KMS-11 (cell line): ENCODE results near the gene ISG20L2.

Experiments
- H2AFZ ChIP-seq: fragments of 200-600 bp; sonication (generic); 2 replicates; pipeline ENCODE4 v1.6.1; 2016; ENCODE audit warnings: antibody characterized with exemption, mixed run types, low read depth
- H3K27ac ChIP-seq: fragments of 200-600 bp; sonication (generic); 2 replicates; pipeline ENCODE4 v1.6.1; 2016; ENCODE audit warnings: mild to moderate bottlenecking, mixed run types
- H3K27me3 ChIP-seq: fragments of 200-600 bp; sonication (generic); 2 replicates; pipeline ENCODE4 v1.6.1; 2017; ENCODE audit warnings: mild to moderate bottlenecking, low read depth, mixed run types, moderate library complexity; ENCODE audit not compliant: insufficient read depth
- H3K36me3 ChIP-seq: fragments of 200-600 bp; sonication (generic); 2 replicates; pipeline ENCODE4 v1.6.1; 2017; ENCODE audit warnings: mild to moderate bottlenecking, mixed run types; ENCODE audit not compliant: insufficient read depth
- H3K4me1 ChIP-seq: fragments of 200-600 bp; sonication (generic); 2 replicates; pipeline ENCODE4 v1.6.1; 2016; ENCODE audit warnings: mild to moderate bottlenecking, low read depth, mixed run types; ENCODE audit not compliant: poor library complexity, severe bottlenecking
- H3K4me2 ChIP-seq: fragments of 200-600 bp; sonication (generic); 2 replicates; pipeline ENCODE4 v1.7.0; 2016; ENCODE audit warnings: mild to moderate bottlenecking, mixed run types
- H3K4me3 ChIP-seq: fragments of 200-600 bp; sonication (generic); IDR thresholded peaks from 2 replicates; pipeline ENCODE4 v1.6.1; 2017; ENCODE audit warnings: low read depth, low read length, mixed read lengths; ENCODE audit not compliant: insufficient read depth
- H3K79me2 ChIP-seq: fragments of 200-600 bp; sonication (generic); 2 replicates; pipeline ENCODE4 v1.6.1; 2016; ENCODE audit warnings: low read depth, mixed run types; ENCODE audit not compliant: insufficient read depth
- H3K9ac ChIP-seq: fragments of 200-600 bp; sonication (generic); 2 replicates; pipeline ENCODE4 v1.6.1; 2016; ENCODE audit warnings: mild to moderate bottlenecking, mixed run types
- H4K20me1 ChIP-seq: fragments of 200-600 bp; sonication (generic); 2 replicates; pipeline ENCODE4 v1.6.1; 2016; ENCODE audit warnings: mild to moderate bottlenecking, mixed run types; ENCODE audit not compliant: insufficient read depth
- CTCF ChIP-seq: fragments of 200-600 bp; sonication (generic); conservative IDR thresholded peaks from 2 replicates; pipeline ENCODE4 v1.6.1; 2017; ENCODE audit warnings: low read depth, mild to moderate bottlenecking, antibody characterized with exemption, low read length, moderate library complexity, mixed read lengths

The ISG20L2 gene

GRCh38 chr1:156738916-156739315, 10.3 kb upstream of the ISG20L2 start:
- Histone ChIP-seq H3K4me3 (no peak overlapping the region), H2AFZ (no peak overlapping the region), H4K20me1 (no peaks in the 10 kb centered on the region), H3K27ac (no peak overlapping the region), H3K9ac (no peak overlapping the region), H3K79me2 (peaks cover 35% of the 10 kb centered on the region; the same call in 1 of the 2 replicates), H3K36me3 (no peaks in the 10 kb centered on the region; the same call in 1 of the 2 replicates), H3K4me1 (peaks cover 38% of the 10 kb centered on the region), H3K27me3 (no peaks in the 10 kb centered on the region), H3K4me2 (peak overlapping the region; percentile 81; the same call in 1 of the 2 replicates)
- TF ChIP-seq CTCF, result no peak

- no peaks in the 10 kb centered on the region; the same call in 1 of the 2 replicates for H3K36me3 ChIP-seq
- H3K27ac ChIP-seq, result no peak overlapping the region
- H3K4me1 ChIP-seq, result peaks cover 33% of the 10 kb centered on the region
- H3K79me2 ChIP-seq, result peaks cover 30% of the 10 kb centered on the region; the same call in 1 of the 2 replicates
- H3K9ac ChIP-seq, result no peak overlapping the region
- H3K27me3 ChIP-seq, result no peaks in the 10 kb centered on the region
- no peak overlapping the region for H3K4me2 ChIP-seq
- no peak for TF ChIP-seq CTCF
- no peaks in the 10 kb centered on the region for H4K20me1 ChIP-seq
- no peak overlapping the region for H2AFZ ChIP-seq
- H3K4me3 ChIP-seq, result no peak overlapping the region
These were observed 9.8 kb upstream of the ISG20L2 start for GRCh38 chr1:156738407-156738806.

GRCh38 chr1:156733989-156734584, 5.5 kb upstream of the ISG20L2 start:
- H3K4me1 ChIP-seq, result peaks cover 13% of the 10 kb centered on the region

GRCh38 chr1:156727926-156728598, 504 bp downstream of the ISG20L2 start, which contains the start of gene METTL25B:
METTL25B (plus strand) TSS chr1:156728469; CDS start chr1:156729105, 636 bp downstream.
- no peaks in the 10 kb centered on the region for H3K27me3 ChIP-seq
- H3K27ac ChIP-seq, result peak within 1 kb of the TSS; percentile 46
- peak within 1 kb of the TSS; percentile 66 for H3K9ac ChIP-seq
- TF ChIP-seq CTCF, result no peak
- peak within 1 kb of the TSS; percentile 98 for H3K4me3 ChIP-seq
- peaks cover 20% of the 10 kb centered on the region for H4K20me1 ChIP-seq
- peaks cover 14% of the 10 kb centered on the region; the same call in 1 of the 2 replicates for H3K36me3 ChIP-seq
- peaks cover 44% of the 10 kb centered on the region for H3K4me1 ChIP-seq
- H2AFZ ChIP-seq, result peak within 1 kb of the TSS; percentile 76
- peaks cover 64% of the 10 kb centered on the region for H3K79me2 ChIP-seq
- peak within 1 kb of the TSS; percentile 90 for H3K4me2 ChIP-seq

More at GRCh38 chr1:156733989-156734584, 5.5 kb upstream of the ISG20L2 start:
- Histone ChIP-seq H3K27me3 (no peaks in the 10 kb centered on the region), H3K27ac (no peak overlapping the region), H4K20me1 (no peaks in the 10 kb centered on the region), H2AFZ (no peak overlapping the region), H3K4me2 (no peak overlapping the region), H3K79me2 (peaks cover 13% of the 10 kb centered on the region), H3K9ac (no peak overlapping the region), H3K36me3 (no peaks in the 10 kb centered on the region), H3K4me3 (no peak overlapping the region)
- no peak for TF ChIP-seq CTCF
